ENCODE data around the gene COX4I2. TPM values are rescaled to one million over a fixed set of nuclear protein-coding genes. Genes with fewer than 3 reads are reported as not detected.
"Not testable (repeated sequence)": the region's sequence is repeated elsewhere in the genome, so short reads cannot be mapped to it uniquely, and the experiment has no call there.

COX4I2 gene
- total RNA-seq, 4 donors from 2014 or later = not detected

GRCh38 chr20:31608251-31608945 is 29.3 kb upstream of the COX4I2 start:
- no peaks in the 10 kb centered on the region for H3K36me3 ChIP-seq
- TF ChIP-seq POLR2A (IDR thresholded peaks at IDR 0.05) = peak; percentile 60
- peak; percentile 78 for TF ChIP-seq EP300 (IDR thresholded peaks at IDR 0.05; ENCODE audit: low read depth)
- peak in 2 of 3 donors; percentile 79 to 90 for TF ChIP-seq POLR2AphosphoS5 (IDR thresholded peaks at IDR 0.05)
- no peak for TF ChIP-seq CTCF (IDR thresholded peaks at IDR 0.05)
- peak overlapping the region; percentile 91 to 93 (median 92) for H3K27ac ChIP-seq
- H3K4me3 ChIP-seq = peak overlapping the region in 2 of 4 donors; percentile 0 to 71
- peaks cover 16 to 73% (median 60%) of the 10 kb centered on the region in 4 donors for H3K4me1 ChIP-seq
- WGBS, 2 donors (ENCODE audit: low coverage in 1 of 2) = 15 to 37% methylated on average over 2 to 34 of the region's 45 CpGs
- in situ Hi-C loops (cut with MboI; ENCODE audit: low pct_ligation_motif_present in 1 of 4, low pct_unique_long_range_greater_than_20kb in 1 of 4, low sequenced_read_pairs in 3 of 4) (no loop called here), intact Hi-C loops (cut with DNase I; ENCODE audit: low total_unique reads) (no loop called here)
- H3K9me3 ChIP-seq = no peaks in the 10 kb centered on the region
- peak; percentile 92 for DNase-seq
- H3K27me3 ChIP-seq = no peaks in the 10 kb centered on the region

GRCh38 chr20:31612271-31612640 is 25.5 kb upstream of the COX4I2 start:
- H3K36me3 ChIP-seq, H3K9me3 ChIP-seq, H3K27me3 ChIP-seq, H3K4me3 ChIP-seq: not testable (repeated sequence)
- WGBS, 2 donors (ENCODE audit: low coverage in 1 of 2) = 40 to 67% methylated on average over 1 to 12 of the region's 12 CpGs
- in situ Hi-C loops (cut with MboI; ENCODE audit: low pct_ligation_motif_present in 1 of 4, low pct_unique_long_range_greater_than_20kb in 1 of 4, low sequenced_read_pairs in 3 of 4) = loop anchor here (5.0 to 10.0 kb wide), 2 partner anchors 47 to 50 kb away; no protein-coding TSS in a partner anchor
- peak in 1 of 3 donors; percentile 10 for TF ChIP-seq POLR2AphosphoS5 (IDR thresholded peaks at IDR 0.05)
- peak; percentile 57 for DNase-seq
- peaks cover 16 to 50% (median 36%) of the 10 kb centered on the region in 4 donors for H3K4me1 ChIP-seq
- intact Hi-C loops (cut with DNase I; ENCODE audit: low total_unique reads) = loop anchor here (2.0 kb wide), 1 partner anchor 49 kb away; no protein-coding TSS in a partner anchor
- H3K27ac ChIP-seq = peak overlapping the region; percentile 91 to 93 (median 92)

- TF ChIP-seq CTCF (IDR thresholded peaks at IDR 0.05) = no peak
- in situ Hi-C loops (cut with MboI; ENCODE audit: low pct_ligation_motif_present in 1 of 4, low pct_unique_long_range_greater_than_20kb in 1 of 4, low sequenced_read_pairs in 3 of 4) (loop anchor here in 1 of 4 donors (10.0 kb wide), 1 partner anchor 51 kb away; no protein-coding TSS in a partner anchor), intact Hi-C loops (cut with DNase I; ENCODE audit: low total_unique reads) (no loop called here)
- DNase-seq = no peak
- Histone ChIP-seq H3K27me3 (no peaks in the 10 kb centered on the region), H3K4me1 (peaks cover 3 to 27% (median 17%) of the 10 kb centered on the region in 4 donors), H3K36me3 (no peaks in the 10 kb centered on the region), H3K9me3 (no peaks in the 10 kb centered on the region), H3K4me3 (no peak overlapping the region), H3K27ac (no peak overlapping the region)
- 75 to 90% methylated on average over 2 to 8 of the region's 8 CpGs for WGBS, 2 donors (ENCODE audit: low coverage in 1 of 2)
Measured at GRCh38 chr20:31615416-31615815, 22.3 kb upstream of the COX4I2 start.

GRCh38 chr20:31617432-31618104 is 20.1 kb upstream of the COX4I2 start:
- Histone ChIP-seq H3K9me3 (no peaks in the 10 kb centered on the region), H3K36me3 (no peaks in the 10 kb centered on the region), H3K4me1 (peaks cover 2 to 8% (median 6%) of the 10 kb centered on the region in 4 donors), H3K27me3 (no peaks in the 10 kb centered on the region), H3K4me3 (no peak overlapping the region), H3K27ac (no peak overlapping the region)
- 70 to 75% methylated on average over 5 to 6 of the region's 6 CpGs for WGBS, 2 donors (ENCODE audit: low coverage in 1 of 2)
- intact Hi-C loops (cut with DNase I; ENCODE audit: low total_unique reads) = no loop called here
- TF ChIP-seq POLR2A (IDR thresholded peaks at IDR 0.05) (no peak), CTCF (IDR thresholded peaks at IDR 0.05) (no peak), POLR2AphosphoS5 (IDR thresholded peaks at IDR 0.05) (no peak), EP300 (IDR thresholded peaks at IDR 0.05; ENCODE audit: low read depth) (no peak)
- in situ Hi-C loops (cut with MboI; ENCODE audit: low pct_ligation_motif_present in 1 of 4, low pct_unique_long_range_greater_than_20kb in 1 of 4, low sequenced_read_pairs in 3 of 4) = loop anchor here in 1 of 4 donors (10.0 kb wide), 1 partner anchor 53 kb away; no protein-coding TSS in a partner anchor
- no peak for DNase-seq

All from transverse colon (tissue), 4 donors.